Measurements from ENCODE around the gene TOP2A.

Gene TOP2A, protein sequence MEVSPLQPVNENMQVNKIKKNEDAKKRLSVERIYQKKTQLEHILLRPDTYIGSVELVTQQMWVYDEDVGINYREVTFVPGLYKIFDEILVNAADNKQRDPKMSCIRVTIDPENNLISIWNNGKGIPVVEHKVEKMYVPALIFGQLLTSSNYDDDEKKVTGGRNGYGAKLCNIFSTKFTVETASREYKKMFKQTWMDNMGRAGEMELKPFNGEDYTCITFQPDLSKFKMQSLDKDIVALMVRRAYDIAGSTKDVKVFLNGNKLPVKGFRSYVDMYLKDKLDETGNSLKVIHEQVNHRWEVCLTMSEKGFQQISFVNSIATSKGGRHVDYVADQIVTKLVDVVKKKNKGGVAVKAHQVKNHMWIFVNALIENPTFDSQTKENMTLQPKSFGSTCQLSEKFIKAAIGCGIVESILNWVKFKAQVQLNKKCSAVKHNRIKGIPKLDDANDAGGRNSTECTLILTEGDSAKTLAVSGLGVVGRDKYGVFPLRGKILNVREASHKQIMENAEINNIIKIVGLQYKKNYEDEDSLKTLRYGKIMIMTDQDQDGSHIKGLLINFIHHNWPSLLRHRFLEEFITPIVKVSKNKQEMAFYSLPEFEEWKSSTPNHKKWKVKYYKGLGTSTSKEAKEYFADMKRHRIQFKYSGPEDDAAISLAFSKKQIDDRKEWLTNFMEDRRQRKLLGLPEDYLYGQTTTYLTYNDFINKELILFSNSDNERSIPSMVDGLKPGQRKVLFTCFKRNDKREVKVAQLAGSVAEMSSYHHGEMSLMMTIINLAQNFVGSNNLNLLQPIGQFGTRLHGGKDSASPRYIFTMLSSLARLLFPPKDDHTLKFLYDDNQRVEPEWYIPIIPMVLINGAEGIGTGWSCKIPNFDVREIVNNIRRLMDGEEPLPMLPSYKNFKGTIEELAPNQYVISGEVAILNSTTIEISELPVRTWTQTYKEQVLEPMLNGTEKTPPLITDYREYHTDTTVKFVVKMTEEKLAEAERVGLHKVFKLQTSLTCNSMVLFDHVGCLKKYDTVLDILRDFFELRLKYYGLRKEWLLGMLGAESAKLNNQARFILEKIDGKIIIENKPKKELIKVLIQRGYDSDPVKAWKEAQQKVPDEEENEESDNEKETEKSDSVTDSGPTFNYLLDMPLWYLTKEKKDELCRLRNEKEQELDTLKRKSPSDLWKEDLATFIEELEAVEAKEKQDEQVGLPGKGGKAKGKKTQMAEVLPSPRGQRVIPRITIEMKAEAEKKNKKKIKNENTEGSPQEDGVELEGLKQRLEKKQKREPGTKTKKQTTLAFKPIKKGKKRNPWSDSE (N-terminal part only)

DNA sequence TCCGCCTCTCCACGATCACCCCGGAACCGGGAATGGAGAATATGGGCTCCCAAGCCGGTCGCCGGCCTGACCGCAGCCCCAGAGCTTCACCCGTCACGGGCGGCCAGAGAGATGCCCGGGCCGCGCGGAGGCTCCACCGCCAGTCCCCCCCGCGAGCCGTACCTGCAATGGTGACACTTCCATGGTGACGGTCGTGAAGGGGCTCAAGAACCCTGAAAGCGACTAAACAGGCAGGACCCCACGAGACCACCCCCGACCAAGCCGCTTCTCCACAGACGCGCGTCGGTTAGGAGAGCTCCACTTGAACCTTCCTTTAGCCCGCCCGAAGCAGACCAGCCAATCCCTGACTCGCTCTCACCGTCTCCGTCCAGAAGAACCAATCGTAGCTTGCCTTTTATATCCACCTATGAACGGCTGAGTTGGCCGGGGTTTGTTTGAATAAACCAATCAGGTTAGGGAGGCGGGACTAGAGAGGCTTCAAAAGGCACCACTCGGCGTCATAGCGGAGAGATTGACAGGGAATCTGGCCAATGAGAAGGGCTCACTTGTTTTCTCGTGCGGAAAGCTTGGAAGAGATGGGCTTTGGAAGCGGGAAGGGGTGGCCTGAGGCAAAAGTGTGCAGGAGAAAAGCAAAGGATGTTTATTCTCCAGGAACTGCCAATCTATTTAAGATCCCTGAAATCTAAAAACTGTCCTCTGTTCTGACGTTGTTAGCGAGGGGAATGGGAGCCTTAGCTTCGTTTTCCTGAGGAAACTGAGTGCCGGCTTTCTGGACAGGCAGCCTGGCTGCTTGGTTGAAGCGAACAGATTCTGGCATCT, at the start of gene TOP2A:
Gene TOP2A (minus strand): TSS at position 288 of the 819 bp plus-strand sequence. CDS start 105 bp downstream, at position 183.
- DNase-seq (ENCODE audit: low read depth) = peak; percentile 100
- TF ChIP-seq, protein P1, sequence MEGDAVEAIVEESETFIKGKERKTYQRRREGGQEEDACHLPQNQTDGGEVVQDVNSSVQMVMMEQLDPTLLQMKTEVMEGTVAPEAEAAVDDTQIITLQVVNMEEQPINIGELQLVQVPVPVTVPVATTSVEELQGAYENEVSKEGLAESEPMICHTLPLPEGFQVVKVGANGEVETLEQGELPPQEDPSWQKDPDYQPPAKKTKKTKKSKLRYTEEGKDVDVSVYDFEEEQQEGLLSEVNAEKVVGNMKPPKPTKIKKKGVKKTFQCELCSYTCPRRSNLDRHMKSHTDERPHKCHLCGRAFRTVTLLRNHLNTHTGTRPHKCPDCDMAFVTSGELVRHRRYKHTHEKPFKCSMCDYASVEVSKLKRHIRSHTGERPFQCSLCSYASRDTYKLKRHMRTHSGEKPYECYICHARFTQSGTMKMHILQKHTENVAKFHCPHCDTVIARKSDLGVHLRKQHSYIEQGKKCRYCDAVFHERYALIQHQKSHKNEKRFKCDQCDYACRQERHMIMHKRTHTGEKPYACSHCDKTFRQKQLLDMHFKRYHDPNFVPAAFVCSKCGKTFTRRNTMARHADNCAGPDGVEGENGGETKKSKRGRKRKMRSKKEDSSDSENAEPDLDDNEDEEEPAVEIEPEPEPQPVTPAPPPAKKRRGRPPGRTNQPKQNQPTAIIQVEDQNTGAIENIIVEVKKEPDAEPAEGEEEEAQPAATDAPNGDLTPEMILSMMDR (IDR thresholded peaks at IDR 0.05; ENCODE audit: low read length, missing control alignments) = no peak
- H3K4me3 ChIP-seq (replicated peaks; ENCODE audit: low read depth, low read length) = peak within 1 kb of the TSS; percentile 88

DNA sequence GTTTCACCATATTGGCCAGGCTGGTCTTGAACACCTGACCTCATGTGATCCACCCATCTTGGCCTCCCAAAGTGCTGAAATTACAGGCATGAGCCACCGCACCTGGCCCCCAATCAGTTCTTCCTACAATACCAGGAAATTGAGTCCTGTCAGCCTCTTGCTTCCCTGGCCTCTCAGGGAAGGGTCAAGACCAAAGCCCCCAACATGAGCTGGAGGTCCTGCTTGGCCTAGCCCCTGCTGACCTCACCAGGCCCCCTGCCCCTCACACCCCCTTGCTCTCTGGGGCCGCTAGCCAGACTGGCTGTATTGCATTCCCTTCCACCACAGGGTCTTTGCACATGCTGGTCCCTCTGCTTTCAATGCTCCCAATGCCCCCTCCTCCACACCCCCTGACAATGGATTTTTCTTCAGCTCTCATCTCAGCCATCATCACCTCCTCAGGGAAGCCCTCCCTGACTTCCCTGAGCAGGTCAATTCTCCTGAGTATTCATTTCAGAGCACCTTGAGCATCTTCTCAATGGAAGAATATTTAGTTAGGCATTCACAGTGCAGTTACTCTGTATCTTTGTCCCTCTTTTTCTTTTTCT, 49.7 kb upstream of the TOP2A start:
- DNase-seq (ENCODE audit: low read depth) = no peak
- no peak overlapping the region for H3K4me3 ChIP-seq (replicated peaks; ENCODE audit: low read depth, low read length)
- TF ChIP-seq, protein P1 (IDR thresholded peaks at IDR 0.05; ENCODE audit: low read length, missing control alignments) = no peak

DNA sequence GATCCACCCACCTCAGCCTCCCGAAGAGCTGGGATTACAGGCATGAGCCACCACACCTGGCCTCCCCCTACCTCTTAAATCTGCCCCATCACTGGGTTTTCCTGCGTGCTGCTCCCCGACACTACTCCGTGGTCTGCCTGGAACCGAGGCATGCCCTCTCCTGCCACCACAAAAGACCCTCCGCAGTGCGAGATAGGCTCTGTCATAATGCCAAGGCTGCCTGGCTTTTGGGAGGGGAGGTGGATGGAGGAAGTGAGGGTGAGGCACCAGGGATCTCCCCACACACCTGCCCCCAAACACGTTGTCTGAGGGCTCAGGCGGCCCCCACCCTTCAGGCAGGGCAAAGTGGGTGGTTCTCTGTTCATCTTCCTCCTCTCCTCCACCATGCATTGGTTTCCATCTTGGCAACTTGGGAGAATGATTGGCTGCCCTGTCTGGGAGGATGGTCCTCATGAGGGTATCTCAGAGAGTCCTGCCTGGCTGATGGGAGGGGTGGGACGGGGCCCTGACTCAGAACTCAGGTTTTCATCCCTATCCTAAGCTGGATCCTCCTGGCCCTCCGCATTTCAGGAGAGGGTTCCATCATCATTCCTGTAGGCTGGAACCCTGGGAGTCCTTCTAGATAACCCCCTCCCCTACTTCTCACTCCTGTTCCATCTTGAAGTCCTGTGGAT, 48.7 kb upstream of the TOP2A start:
- H3K4me3 ChIP-seq (replicated peaks; ENCODE audit: low read depth, low read length) = no peak overlapping the region
- no peak for DNase-seq (ENCODE audit: low read depth)
- TF ChIP-seq, protein P1 (IDR thresholded peaks at IDR 0.05; ENCODE audit: low read length, missing control alignments) = no peak

DNA sequence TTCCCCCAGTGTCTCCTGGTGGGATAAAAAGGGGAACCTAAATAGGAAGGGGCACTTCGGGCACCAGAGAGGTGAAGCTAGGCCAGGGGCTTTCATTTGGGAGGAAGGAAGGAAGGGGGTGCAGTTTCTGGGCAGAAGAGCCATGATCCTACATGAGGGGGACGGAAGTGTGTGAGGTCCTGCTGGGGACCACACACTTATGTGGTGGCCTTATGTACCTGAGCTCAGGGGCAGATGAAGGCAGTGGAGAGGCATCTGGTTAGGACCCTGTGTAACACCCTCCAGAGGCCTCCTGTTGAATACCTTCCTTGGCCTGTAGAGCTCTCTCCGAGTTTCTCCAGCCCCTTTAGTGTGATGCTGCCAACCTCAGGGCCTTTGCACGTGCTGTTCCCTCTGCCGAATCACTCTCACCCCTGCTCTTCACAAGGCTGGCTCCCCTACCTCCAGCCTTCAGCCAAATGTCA, 46.7 kb upstream of the TOP2A start:
- no peak overlapping the region for H3K4me3 ChIP-seq (replicated peaks; ENCODE audit: low read depth, low read length)
- TF ChIP-seq, protein P1 (IDR thresholded peaks at IDR 0.05; ENCODE audit: low read length, missing control alignments) = no peak
- DNase-seq (ENCODE audit: low read depth) = no peak

DNA sequence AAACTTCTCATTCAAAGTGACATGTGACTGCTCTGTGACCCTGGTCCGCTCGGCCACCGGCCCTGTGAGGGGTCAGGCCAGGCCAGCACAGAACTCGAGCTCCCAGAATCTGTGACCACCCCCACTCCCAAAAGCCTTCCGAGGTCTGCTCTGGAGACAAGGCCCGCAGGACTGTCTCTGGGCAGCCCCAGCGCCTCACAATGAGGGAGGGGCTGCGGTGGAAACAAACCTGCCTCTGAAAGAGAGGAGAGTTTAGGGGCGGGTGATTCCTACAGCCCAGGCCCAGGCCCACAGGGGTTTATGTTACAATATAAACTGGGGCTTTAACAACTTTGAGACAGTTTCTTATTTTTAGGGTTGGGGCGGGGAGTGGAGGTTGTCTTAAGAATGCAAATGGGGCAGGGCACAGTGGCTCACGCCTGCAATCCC, 45.4 kb upstream of the TOP2A start:
- no peak overlapping the region for H3K4me3 ChIP-seq (replicated peaks; ENCODE audit: low read depth, low read length)
- no peak for DNase-seq (ENCODE audit: low read depth)
- TF ChIP-seq, protein P1 (IDR thresholded peaks at IDR 0.05; ENCODE audit: low read length, missing control alignments) = no peak
